GM13977 (cell line): ENCODE results near the gene CHEK2.
"Not testable (repeated sequence)": the region's sequence is repeated elsewhere in the genome, so short reads cannot be mapped to it uniquely, and the experiment has no call there.

Experiments used
- DNase-seq: peaks from one replicate; pipeline ENCODE4 v3.0.0; 2012; ENCODE audit warnings: low spot score
- in situ Hi-C: fragments of 300-500 bp; cut with MboI; formaldehyde crosslinking; loops from one replicate; pipeline ENCODE4 v1.12.0; 2022; ENCODE audit warnings: low sequenced_read_pairs, low pct_unique_long_range_greater_than_20kb, mixed read lengths, inconsistent platforms; ENCODE audit not compliant: unreplicated experiment
- TF ChIP-seq, protein P1 (sequence below): IDR thresholded peaks from 2 replicates; pipeline ENCODE4 v1.5.1; 2012; ENCODE audit warnings: mild to moderate bottlenecking, control low read depth; ENCODE audit not compliant: insufficient read depth; ENCODE audit errors: extremely low read depth, missing control alignments

Gene CHEK2

GRCh38 chr22:28741200-28741784 is 328 bp downstream of the CHEK2 start:
- DNase-seq = no peak
- TF ChIP-seq, protein P1, sequence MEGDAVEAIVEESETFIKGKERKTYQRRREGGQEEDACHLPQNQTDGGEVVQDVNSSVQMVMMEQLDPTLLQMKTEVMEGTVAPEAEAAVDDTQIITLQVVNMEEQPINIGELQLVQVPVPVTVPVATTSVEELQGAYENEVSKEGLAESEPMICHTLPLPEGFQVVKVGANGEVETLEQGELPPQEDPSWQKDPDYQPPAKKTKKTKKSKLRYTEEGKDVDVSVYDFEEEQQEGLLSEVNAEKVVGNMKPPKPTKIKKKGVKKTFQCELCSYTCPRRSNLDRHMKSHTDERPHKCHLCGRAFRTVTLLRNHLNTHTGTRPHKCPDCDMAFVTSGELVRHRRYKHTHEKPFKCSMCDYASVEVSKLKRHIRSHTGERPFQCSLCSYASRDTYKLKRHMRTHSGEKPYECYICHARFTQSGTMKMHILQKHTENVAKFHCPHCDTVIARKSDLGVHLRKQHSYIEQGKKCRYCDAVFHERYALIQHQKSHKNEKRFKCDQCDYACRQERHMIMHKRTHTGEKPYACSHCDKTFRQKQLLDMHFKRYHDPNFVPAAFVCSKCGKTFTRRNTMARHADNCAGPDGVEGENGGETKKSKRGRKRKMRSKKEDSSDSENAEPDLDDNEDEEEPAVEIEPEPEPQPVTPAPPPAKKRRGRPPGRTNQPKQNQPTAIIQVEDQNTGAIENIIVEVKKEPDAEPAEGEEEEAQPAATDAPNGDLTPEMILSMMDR = peak; percentile 13
- in situ Hi-C loops = no loop called here

DNA sequence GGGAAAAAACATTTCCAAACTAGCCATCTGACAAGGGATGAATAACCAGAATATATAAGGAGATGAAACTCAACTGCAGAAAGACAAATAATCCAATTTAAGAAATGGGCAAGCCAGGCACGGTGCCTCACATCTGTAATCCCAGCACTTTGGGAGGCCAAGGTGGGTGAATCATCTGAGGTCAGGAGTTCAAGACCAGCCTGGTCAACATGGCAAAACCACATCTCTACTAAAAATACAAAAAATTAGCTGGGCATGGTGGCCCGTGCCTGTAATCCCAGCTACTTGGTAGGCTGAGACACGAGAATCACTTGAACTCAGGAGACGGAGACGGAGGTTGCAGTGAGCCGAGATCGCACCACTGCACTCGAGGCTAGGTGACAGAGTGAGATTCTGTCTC is 2.7 kb downstream of the CHEK2 start:
- DNase-seq, in situ Hi-C loops: not testable (repeated sequence)

DNA sequence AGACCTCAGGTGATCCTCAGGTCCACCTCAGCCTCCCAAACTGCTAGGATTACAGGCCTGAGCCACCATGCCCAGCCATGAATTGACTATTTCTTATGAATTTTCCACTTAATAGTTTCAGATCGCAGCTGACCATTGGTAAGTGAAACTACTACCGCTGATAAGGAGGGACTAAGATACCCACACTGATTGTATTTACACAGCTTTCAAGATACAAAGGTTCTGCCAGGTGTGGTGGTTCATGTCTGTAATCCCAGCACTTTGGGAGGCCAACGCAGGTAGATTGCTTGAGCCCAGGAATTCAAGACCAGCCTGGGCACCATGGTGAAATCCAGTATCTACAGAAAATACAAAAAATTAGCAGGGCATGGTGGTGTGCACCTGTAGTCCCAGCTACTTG is 3.9 kb downstream of the CHEK2 start:
- in situ Hi-C loops = no loop called here
- TF ChIP-seq, protein P1 = no peak
- DNase-seq = no peak

DNA sequence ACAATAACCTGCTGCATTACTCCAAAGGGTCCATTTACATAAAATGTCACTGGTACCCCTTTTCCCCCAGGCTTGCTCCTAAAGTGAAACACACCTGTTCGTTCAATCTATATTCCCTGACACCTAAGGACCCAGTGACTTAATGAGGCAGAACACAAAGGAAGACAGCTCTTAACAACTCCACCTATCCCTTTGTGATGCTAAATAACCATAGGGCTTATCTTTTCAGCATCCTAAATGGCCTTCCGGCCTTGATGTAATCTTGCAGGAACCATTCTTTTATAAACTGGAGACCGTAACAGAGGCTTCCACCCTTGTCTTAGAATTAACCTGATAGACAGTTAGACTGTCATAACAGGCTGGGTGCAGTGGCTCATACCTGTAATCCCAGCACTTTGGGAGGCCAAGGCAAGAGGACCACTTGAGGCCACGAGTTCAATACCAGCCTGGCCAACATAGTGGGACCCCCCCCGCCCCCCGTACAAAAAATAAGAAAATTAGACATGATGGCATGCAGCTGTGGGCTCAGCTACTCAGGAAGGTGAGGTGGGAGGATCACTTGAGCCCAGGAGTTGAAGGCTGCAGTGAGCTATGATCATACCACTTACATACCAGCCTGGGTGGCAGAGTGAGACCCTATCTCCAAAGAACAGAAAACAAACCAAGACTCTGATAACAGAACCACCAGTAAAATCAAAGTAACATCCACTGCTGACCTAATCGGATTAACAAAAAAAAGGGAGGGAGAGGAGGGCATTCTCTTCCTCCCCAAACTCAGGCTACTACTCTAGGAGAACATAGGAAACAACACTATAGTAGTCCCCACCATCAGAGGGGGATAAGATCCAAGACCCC is 5.1 kb downstream of the CHEK2 start:
- DNase-seq = no peak
- TF ChIP-seq, protein P1 = no peak
- in situ Hi-C loops = no loop called here

- DNase-seq = no peak
- TF ChIP-seq, protein P1 = no peak
- in situ Hi-C loops = no loop called here
Observed at GRCh38 chr22:28734393-28734792, 7.2 kb downstream of the CHEK2 start.

DNA sequence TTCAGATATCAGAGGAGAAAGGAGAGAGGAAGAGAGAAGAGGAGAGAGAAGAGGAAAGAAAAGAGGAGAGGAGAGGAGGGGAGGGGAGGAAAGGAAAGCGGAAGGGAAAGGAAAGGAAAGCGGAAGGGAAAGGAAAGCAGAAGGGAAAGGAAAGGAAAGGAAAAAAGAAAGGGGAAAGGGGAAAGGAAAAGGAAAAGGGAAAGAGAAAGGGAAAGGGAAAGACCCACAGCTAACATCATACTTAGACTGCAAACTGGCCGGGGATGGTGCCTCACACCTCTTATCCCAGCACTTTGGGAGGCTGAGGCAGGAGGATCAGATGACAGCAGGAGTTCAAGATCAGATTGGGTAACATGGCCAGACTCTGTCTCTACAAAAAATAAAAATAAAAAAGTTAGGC is 11.4 kb downstream of the CHEK2 start:
- in situ Hi-C loops = no loop called here
- TF ChIP-seq, protein P1 = no peak
- no peak for DNase-seq

GRCh38 chr22:28728621-28729313 is 12.9 kb downstream of the CHEK2 start:
- TF ChIP-seq, protein P1 = no peak
- DNase-seq = no peak
- in situ Hi-C loops = no loop called here
